IMR-90 (cell line): ENCODE measurements around the gene RYR3. TPM values are rescaled to one million over a fixed set of nuclear protein-coding genes. Genes with fewer than 3 reads are reported as not detected.

ENCODE experiments used
- ATAC-seq: fragments of 200-7000 bp; cut with Tn5 transposase; 2 replicates; pipeline ENCODE4 v1.9.1; 2020; ENCODE audit warnings: low read depth, mild to moderate bottlenecking, moderate library complexity
- BruUV-seq: library from RNA; stranded (reverse); fragments of 400-500 nt; replicated peaks from 2 replicates; lab custom pipeline; 2021; lab: Mats Ljungman, UMichigan
- CTCF ChIA-PET: fragments of 300-600 bp; formaldehyde crosslinking; extraction: SDS; loops from one replicate; lab custom pipeline; 2021; ENCODE audit warnings: antibody characterized with exemption; lab: Yijun Ruan, JAX
- POLR2A ChIA-PET: fragments of 300-600 bp; sonication (Branson Sonifier 250); formaldehyde crosslinking; loops from one replicate; lab custom pipeline; 2022; ENCODE audit warnings: antibody characterized with exemption; ENCODE audit not compliant: unreplicated experiment; lab: Charles Lee
- DNase-seq: peaks from one replicate; pipeline ENCODE4 v3.0.0; 2013
- H2AFZ ChIP-seq: replicated peaks from 2 replicates; pipeline ENCODE3; 2013; ENCODE audit warnings: low read length, mild to moderate bottlenecking; ENCODE audit not compliant: poor library complexity
- H2AK5ac ChIP-seq: 2 replicates; pipeline ENCODE4 v1.6.1; 2013; ENCODE audit warnings: low read depth, low read length, inconsistent platforms
- H2AK9ac ChIP-seq: replicated peaks from 2 replicates; pipeline ENCODE3; 2013; ENCODE audit warnings: mild to moderate bottlenecking, low read depth, low read length, moderate library complexity; ENCODE audit not compliant: poor library complexity
- H2BK120ac ChIP-seq: 2 replicates; pipeline ENCODE4 v1.6.1; 2013; ENCODE audit warnings: low read depth, low read length, inconsistent platforms
- H2BK15ac ChIP-seq: 3 replicates; pipeline ENCODE4 v1.6.1; 2013; ENCODE audit warnings: low read depth, low read length, inconsistent platforms
- H2BK20ac ChIP-seq: 2 replicates; pipeline ENCODE4 v1.6.1; 2013; ENCODE audit warnings: low read depth, mild to moderate bottlenecking, inconsistent platforms, low read length, moderate library complexity
- H2BK5ac ChIP-seq: 2 replicates; pipeline ENCODE4 v1.6.1; 2013; ENCODE audit warnings: mild to moderate bottlenecking, low read depth, low read length, inconsistent platforms; ENCODE audit not compliant: poor library complexity, severe bottlenecking
- H3K14ac ChIP-seq: replicated peaks from 2 replicates; pipeline ENCODE4 v1.6.1; 2013; ENCODE audit warnings: low read depth, low read length, inconsistent platforms
- H3K18ac ChIP-seq: 2 replicates; pipeline ENCODE4 v1.6.1; 2013; ENCODE audit warnings: low read depth, low read length, control low read depth
- H3K23ac ChIP-seq: 2 replicates; pipeline ENCODE4 v1.6.1; 2013; ENCODE audit warnings: low read depth, low read length, inconsistent platforms
- H3K27ac ChIP-seq: 2 replicates; pipeline ENCODE4 v1.5.1; 2013; ENCODE audit warnings: mild to moderate bottlenecking, control low read depth, low read length; ENCODE audit not compliant: insufficient read depth
- H3K27me3 ChIP-seq: 2 replicates; pipeline ENCODE4 v1.6.1; 2013; ENCODE audit warnings: low read length; ENCODE audit not compliant: control insufficient read depth, insufficient read depth
- H3K36me3 ChIP-seq: 2 replicates; pipeline ENCODE4 v1.6.1; 2013; ENCODE audit warnings: low read length, mixed read lengths; ENCODE audit not compliant: control insufficient read depth, insufficient read depth
- H3K4ac ChIP-seq: 2 replicates; pipeline ENCODE4 v1.6.1; 2013; ENCODE audit warnings: low read depth, low read length, inconsistent platforms
- H3K4me1 ChIP-seq: 2 replicates; pipeline ENCODE4 v1.6.1; 2013; ENCODE audit warnings: low read length, mixed read lengths; ENCODE audit not compliant: control insufficient read depth, insufficient read depth
- H3K4me2 ChIP-seq: 2 replicates; pipeline ENCODE4 v1.6.1; 2013; ENCODE audit warnings: low read depth, mild to moderate bottlenecking, control low read depth, low read length, moderate library complexity
- H3K4me3 ChIP-seq: 2 replicates; pipeline ENCODE4 v1.5.1; 2013; ENCODE audit warnings: low read depth, mild to moderate bottlenecking, control low read depth, low read length, moderate library complexity; ENCODE audit not compliant: insufficient read depth
- H3K56ac ChIP-seq: 2 replicates; pipeline ENCODE4 v1.6.1; 2013; ENCODE audit warnings: low read length, inconsistent platforms; ENCODE audit not compliant: insufficient read depth; ENCODE audit errors: extremely low read depth
- H3K79me1 ChIP-seq, 2 experiments: 2 replicates each; pipeline ENCODE4 v1.6.1; 2013; ENCODE audit warnings: low read length in 2 of 2, inconsistent platforms in 1 of 2, low read depth in 1 of 2
- H3K9ac ChIP-seq: 2 replicates; pipeline ENCODE4 v1.6.1; 2013; ENCODE audit warnings: low read depth, low read length, control low read depth
- H3K9me1 ChIP-seq: 2 replicates; pipeline ENCODE4 v1.6.1; 2013; ENCODE audit warnings: low read length, inconsistent platforms; ENCODE audit not compliant: insufficient read depth
- H3K9me3 ChIP-seq: 2 replicates; pipeline ENCODE4 v1.6.1; 2013; ENCODE audit warnings: low read length; ENCODE audit not compliant: control insufficient read depth, insufficient read depth
- H4K20me1 ChIP-seq: 2 replicates; pipeline ENCODE4 v1.6.1; 2013; ENCODE audit warnings: low read length, inconsistent platforms; ENCODE audit not compliant: insufficient read depth
- H4K5ac ChIP-seq: 2 replicates; pipeline ENCODE4 v1.6.1; 2013; ENCODE audit warnings: mild to moderate bottlenecking, low read depth, low read length, control low read depth
- H4K8ac ChIP-seq, 2 experiments: 2 replicates each; pipeline ENCODE4 v1.6.1; 2013; ENCODE audit warnings: low read depth in 2 of 2, low read length in 2 of 2, control low read depth in 1 of 2, inconsistent platforms in 1 of 2
- H4K91ac ChIP-seq: 2 replicates; pipeline ENCODE4 v1.6.1; 2013; ENCODE audit warnings: low read depth, low read length, inconsistent platforms; ENCODE audit not compliant: insufficient read depth
- BHLHE40 ChIP-seq: fragments of 150-350 bp; IDR thresholded peaks from 2 replicates; pipeline ENCODE4 v1.6.1; 2016; ENCODE audit warnings: mild to moderate bottlenecking, low read depth, low read length
- CEBPB ChIP-seq: IDR thresholded peaks from 2 replicates; pipeline ENCODE4 v1.6.1; 2012; ENCODE audit warnings: low read depth, low read length, improper control_type of control experiment
- CHD1 ChIP-seq: IDR thresholded peaks from 2 replicates; pipeline ENCODE4 v1.6.1; 2012; ENCODE audit warnings: low read depth, low read length, improper control_type of control experiment
- FOS ChIP-seq: fragments of 150-350 bp; IDR thresholded peaks from 2 replicates; pipeline ENCODE4 v1.6.1; 2016; ENCODE audit warnings: low read depth, low read length
- MAFK ChIP-seq: IDR thresholded peaks from 2 replicates; pipeline ENCODE4 v1.6.1; 2012; ENCODE audit warnings: low read depth, low read length, improper control_type of control experiment
- MAZ ChIP-seq: IDR thresholded peaks from 2 replicates; pipeline ENCODE4 v1.6.1; 2012; ENCODE audit warnings: low read depth, mild to moderate bottlenecking, low read length, improper control_type of control experiment, moderate library complexity, borderline replicate concordance
- MXI1 ChIP-seq: IDR thresholded peaks from 2 replicates; pipeline ENCODE4 v1.6.1; 2012; ENCODE audit warnings: low read depth, mild to moderate bottlenecking, low read length, moderate library complexity, borderline replicate concordance
- NFE2L2 ChIP-seq: fragments of 150-350 bp; IDR thresholded peaks from 2 replicates; pipeline ENCODE4 v1.6.1; 2016; ENCODE audit warnings: low read depth, mild to moderate bottlenecking, low read length
- POLR2A ChIP-seq: IDR thresholded peaks from 2 replicates; pipeline ENCODE4 v1.6.1; 2012; ENCODE audit warnings: mild to moderate bottlenecking, low read depth, low read length
- RAD21 ChIP-seq: IDR thresholded peaks from 2 replicates; pipeline ENCODE4 v1.6.1; 2012; ENCODE audit warnings: low read length, improper control_type of control experiment
- RCOR1 ChIP-seq: IDR thresholded peaks from 2 replicates; pipeline ENCODE4 v1.6.1; 2012; ENCODE audit warnings: mild to moderate bottlenecking, low read length, improper control_type of control experiment; ENCODE audit not compliant: insufficient replicate concordance
- RFX5 ChIP-seq: IDR thresholded peaks from 2 replicates; pipeline ENCODE4 v1.8.0; 2012; ENCODE audit warnings: low read depth, mild to moderate bottlenecking, low read length, moderate library complexity
- SMC3 ChIP-seq: fragments of 150-350 bp; IDR thresholded peaks from 2 replicates; pipeline ENCODE4 v1.6.1; 2016; ENCODE audit warnings: low read depth, mild to moderate bottlenecking, antibody characterized with exemption, low read length, moderate library complexity
- USF2 ChIP-seq: fragments of 150-350 bp; IDR thresholded peaks from 2 replicates; pipeline ENCODE4 v1.6.1; 2017; ENCODE audit warnings: mild to moderate bottlenecking, antibody characterized with exemption, low read length, low read depth
- dilution Hi-C: fragments of 300-500 bp; cut with HindIII; formaldehyde crosslinking; loops from one replicate; pipeline ENCODE4 v1.14.3; 2018; ENCODE audit warnings: low sequenced_read_pairs; ENCODE audit not compliant: unreplicated experiment
- in situ Hi-C: fragments of 300-500 bp; cut with MboI; formaldehyde crosslinking; loops from 3 replicates; pipeline ENCODE4 v1.14.3; 2019; ENCODE audit warnings: low sequenced_read_pairs, inconsistent platforms, mixed read lengths
- intact Hi-C: fragments of 100-400 bp; cut with micrococcal nuclease; formaldehyde crosslinking; loops from 2 replicates; pipeline ENCODE4 v1.10.0; 2022
- polyA plus RNA-seq, 3 experiments: library from polyadenylated mRNA; depleted of rRNA; stranded (reverse); fragments of >200 nt; gene quantifications; 2 replicates each; pipeline ENCODE4 v1.2.3, GENCODE V29; 2012; ENCODE audit warnings: low replicate concordance in 1 of 3
- total RNA-seq: library from RNA; depleted of rRNA; stranded (reverse); fragments of >200 nt; gene quantifications from 2 replicates; pipeline ENCODE4 v1.2.3, GENCODE V29; 2012
- TF ChIP-seq, protein P1 (sequence below): fragments of 150-350 bp; IDR thresholded peaks from 2 replicates; pipeline ENCODE4 v1.6.1; 2016; ENCODE audit warnings: low read depth, mild to moderate bottlenecking, low read length, moderate library complexity, borderline replicate concordance
- TF ChIP-seq, protein P2 (sequence below): conservative IDR thresholded peaks from 2 replicates; pipeline ENCODE4 v1.5.1; 2012; ENCODE audit warnings: mild to moderate bottlenecking, low read depth, low read length, improper control_type of control experiment

Gene RYR3
- total and polyA plus RNA-seq, 2 of the 4 experiments (the other 2 are of a cell fraction), result 0.18 TPM; not detected in 1

DNA sequence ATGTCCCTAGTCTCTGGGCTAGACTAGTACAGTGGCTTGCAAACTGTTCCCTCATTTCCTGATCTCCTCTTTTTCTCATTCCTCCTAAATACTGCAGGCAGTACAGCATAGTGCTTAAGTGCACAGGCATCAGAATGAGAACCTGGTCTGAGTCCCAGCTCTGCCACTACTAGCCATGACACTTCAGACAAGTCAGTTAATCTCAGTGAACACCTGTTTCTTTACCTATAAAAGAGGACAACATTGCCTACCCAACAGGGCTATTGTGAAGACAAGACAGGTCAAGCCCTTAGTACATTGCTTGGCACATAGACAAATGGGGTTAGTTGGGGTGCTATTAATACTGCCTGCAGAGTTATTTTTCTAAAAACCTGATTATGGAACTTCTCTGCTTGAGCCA is 113.3 kb downstream of the RYR3 start:
- no peaks in the 10 kb centered on the region for H3K27me3 ChIP-seq
- POLR2A ChIA-PET, result no interaction called here
- intact Hi-C loops, result no loop called here

More for the DNA sequence above, 113.3 kb downstream of the RYR3 start:
- H3K9me1 ChIP-seq, result no peaks in the 10 kb centered on the region
- no peak overlapping the region for H3K27ac ChIP-seq
- H3K9me3 ChIP-seq, result no peaks in the 10 kb centered on the region
- H2BK20ac ChIP-seq, result no peak overlapping the region
- no peak overlapping the region for H3K14ac ChIP-seq
- in situ Hi-C loops, result no loop called here
- no peak overlapping the region for H3K18ac ChIP-seq
- no peak overlapping the region for H3K4me3 ChIP-seq
- H3K23ac ChIP-seq, result no peak overlapping the region
- H4K8ac ChIP-seq, result no peak overlapping the region
- dilution Hi-C loops, result no loop called here
- ATAC-seq, result no peak
- no peak overlapping the region for H2AK9ac ChIP-seq
- no TSS peak for BruUV-seq
- no peak overlapping the region for H2AK5ac ChIP-seq
- CTCF ChIA-PET, result no interaction called here
- no peaks in the 10 kb centered on the region for H3K79me1 ChIP-seq
- no peak overlapping the region for H3K9ac ChIP-seq
- no peak overlapping the region for H3K56ac ChIP-seq
- no peaks in the 10 kb centered on the region for H3K36me3 ChIP-seq
- H2AFZ ChIP-seq, result no peak overlapping the region
- TF ChIP-seq SMC3, result no peak
- no peak for TF ChIP-seq MAFK
- no peak for TF ChIP-seq POLR2A
- no peak for TF ChIP-seq BHLHE40
- no peak for TF ChIP-seq FOS
- no peak for TF ChIP-seq MXI1
- no peak for TF ChIP-seq NFE2L2
- TF ChIP-seq MAZ, result no peak
- no peak for TF ChIP-seq CEBPB
- no peak for TF ChIP-seq RCOR1
- TF ChIP-seq, protein P1, sequence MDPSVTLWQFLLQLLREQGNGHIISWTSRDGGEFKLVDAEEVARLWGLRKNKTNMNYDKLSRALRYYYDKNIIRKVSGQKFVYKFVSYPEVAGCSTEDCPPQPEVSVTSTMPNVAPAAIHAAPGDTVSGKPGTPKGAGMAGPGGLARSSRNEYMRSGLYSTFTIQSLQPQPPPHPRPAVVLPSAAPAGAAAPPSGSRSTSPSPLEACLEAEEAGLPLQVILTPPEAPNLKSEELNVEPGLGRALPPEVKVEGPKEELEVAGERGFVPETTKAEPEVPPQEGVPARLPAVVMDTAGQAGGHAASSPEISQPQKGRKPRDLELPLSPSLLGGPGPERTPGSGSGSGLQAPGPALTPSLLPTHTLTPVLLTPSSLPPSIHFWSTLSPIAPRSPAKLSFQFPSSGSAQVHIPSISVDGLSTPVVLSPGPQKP, result no peak
- no peak for TF ChIP-seq RFX5
- no peak for TF ChIP-seq RAD21
- TF ChIP-seq, protein P2, sequence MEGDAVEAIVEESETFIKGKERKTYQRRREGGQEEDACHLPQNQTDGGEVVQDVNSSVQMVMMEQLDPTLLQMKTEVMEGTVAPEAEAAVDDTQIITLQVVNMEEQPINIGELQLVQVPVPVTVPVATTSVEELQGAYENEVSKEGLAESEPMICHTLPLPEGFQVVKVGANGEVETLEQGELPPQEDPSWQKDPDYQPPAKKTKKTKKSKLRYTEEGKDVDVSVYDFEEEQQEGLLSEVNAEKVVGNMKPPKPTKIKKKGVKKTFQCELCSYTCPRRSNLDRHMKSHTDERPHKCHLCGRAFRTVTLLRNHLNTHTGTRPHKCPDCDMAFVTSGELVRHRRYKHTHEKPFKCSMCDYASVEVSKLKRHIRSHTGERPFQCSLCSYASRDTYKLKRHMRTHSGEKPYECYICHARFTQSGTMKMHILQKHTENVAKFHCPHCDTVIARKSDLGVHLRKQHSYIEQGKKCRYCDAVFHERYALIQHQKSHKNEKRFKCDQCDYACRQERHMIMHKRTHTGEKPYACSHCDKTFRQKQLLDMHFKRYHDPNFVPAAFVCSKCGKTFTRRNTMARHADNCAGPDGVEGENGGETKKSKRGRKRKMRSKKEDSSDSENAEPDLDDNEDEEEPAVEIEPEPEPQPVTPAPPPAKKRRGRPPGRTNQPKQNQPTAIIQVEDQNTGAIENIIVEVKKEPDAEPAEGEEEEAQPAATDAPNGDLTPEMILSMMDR, result no peak
- TF ChIP-seq CHD1, result no peak
- TF ChIP-seq USF2, result no peak
- no peak overlapping the region for H3K4ac ChIP-seq
- no peak overlapping the region for H2BK15ac ChIP-seq
- no peak for DNase-seq
- no peaks in the 10 kb centered on the region for H4K20me1 ChIP-seq
- H4K91ac ChIP-seq, result no peak overlapping the region
- H3K4me1 ChIP-seq, result no peaks in the 10 kb centered on the region
- no peak overlapping the region for H2BK120ac ChIP-seq
- no peak overlapping the region for H2BK5ac ChIP-seq
- no peak overlapping the region for H4K5ac ChIP-seq
- H3K4me2 ChIP-seq, result no peak overlapping the region
